ENCODE measurements around the gene ACBD4. TPM values are rescaled to one million over a fixed set of nuclear protein-coding genes. Genes with fewer than 3 reads are reported as not detected.

The ACBD4 gene
- total RNA-seq, 2 experiments from 2014 or later: 12.4 to 12.6 TPM

DNA sequence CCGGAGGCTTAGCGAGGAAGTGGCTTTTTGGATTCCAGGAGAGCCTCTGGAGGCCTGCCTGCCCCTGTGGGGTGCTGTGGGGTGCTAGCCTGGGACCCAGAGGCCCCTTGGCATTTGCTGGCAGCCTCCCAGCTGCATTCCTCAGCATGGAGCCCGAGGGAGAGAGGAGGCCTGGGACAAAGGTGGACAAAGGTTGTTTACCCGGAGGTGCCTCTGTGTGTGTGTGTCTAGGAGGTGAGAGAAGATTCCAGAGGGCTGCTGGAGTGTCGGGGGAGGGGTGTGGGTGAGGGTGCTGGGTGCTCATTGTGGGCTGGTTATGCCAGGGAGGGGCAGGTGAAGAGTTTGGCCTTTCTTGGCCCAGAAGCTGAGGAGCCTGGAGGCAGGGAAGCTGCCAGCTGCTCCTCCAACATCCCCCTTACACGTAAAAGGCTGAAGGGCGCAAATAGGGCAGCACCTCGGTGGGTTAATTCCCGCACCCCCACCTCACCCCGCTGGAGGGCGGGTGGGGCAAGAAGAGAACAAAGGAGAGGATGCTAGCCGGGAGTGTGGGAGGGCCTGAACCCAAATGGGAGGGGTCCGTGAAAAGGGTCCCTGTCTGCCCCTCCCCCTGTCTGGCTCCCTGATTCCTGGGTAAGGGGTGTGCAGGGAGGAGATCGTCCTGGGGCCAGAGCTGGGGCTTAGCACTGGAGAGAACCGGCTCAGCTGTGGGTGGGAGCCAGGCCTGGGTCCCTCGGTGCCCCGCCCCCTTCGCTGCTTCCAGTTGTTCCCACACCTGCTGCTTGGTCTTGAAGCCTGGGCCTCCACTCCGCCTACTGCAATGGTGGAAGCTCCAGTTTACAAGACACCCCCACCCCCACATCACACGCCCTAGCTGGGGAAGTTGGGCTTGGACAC lies 36.1 kb downstream of the ACBD4 start:
- ATAC-seq (no peak), DNase-seq (no peak)
- Mint-ChIP-seq H3K27ac (peak overlapping the region; percentile 89), H3K4me1 (ENCODE audit: low read depth) (peaks cover 25% of the 10 kb centered on the region), H3K36me3 (ENCODE audit: low read depth) (no peaks in the 10 kb centered on the region), H3K27me3 (no peaks in the 10 kb centered on the region), H3K4me3 (peak overlapping the region; percentile 68), H3K9me3 (no peaks in the 10 kb centered on the region)
- ChIA-PET CTCF (interaction anchor here (1.2 to 4.5 kb wide), 8 partner anchors 9 to 47 kb away, joined by 3 to 61 read pairs (median 10); partner anchors contain the start of genes ACBD4, HEXIM1 and HEXIM2), POLR2A (interaction anchor here (0.7 to 4.2 kb wide), 5 partner anchors 11 to 554 kb away, joined by 3 to 44 read pairs (median 3); partner anchors contain the start of genes HEXIM1 and HEXIM2)
- intact Hi-C loops (cut with micrococcal nuclease): no loop called here
- TF ChIP-seq, protein P1, sequence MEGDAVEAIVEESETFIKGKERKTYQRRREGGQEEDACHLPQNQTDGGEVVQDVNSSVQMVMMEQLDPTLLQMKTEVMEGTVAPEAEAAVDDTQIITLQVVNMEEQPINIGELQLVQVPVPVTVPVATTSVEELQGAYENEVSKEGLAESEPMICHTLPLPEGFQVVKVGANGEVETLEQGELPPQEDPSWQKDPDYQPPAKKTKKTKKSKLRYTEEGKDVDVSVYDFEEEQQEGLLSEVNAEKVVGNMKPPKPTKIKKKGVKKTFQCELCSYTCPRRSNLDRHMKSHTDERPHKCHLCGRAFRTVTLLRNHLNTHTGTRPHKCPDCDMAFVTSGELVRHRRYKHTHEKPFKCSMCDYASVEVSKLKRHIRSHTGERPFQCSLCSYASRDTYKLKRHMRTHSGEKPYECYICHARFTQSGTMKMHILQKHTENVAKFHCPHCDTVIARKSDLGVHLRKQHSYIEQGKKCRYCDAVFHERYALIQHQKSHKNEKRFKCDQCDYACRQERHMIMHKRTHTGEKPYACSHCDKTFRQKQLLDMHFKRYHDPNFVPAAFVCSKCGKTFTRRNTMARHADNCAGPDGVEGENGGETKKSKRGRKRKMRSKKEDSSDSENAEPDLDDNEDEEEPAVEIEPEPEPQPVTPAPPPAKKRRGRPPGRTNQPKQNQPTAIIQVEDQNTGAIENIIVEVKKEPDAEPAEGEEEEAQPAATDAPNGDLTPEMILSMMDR (IDR thresholded peaks at IDR 0.05): no peak

DNA sequence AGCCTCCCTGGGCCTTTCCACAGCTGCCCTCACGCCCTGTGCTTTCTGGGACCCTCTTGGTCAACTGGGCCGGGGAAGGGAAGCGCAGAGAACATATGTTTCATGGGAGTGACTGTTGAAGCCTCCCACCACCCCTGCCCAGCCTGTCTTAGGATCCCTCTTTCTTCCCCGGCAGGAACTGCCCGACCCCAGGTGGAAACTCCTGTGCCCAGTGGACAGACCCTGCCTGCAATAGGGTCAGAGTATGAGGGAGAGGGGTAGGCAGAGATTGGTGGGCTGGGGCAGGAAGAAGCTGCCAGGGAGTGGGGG lies 36.7 kb downstream of the ACBD4 start:
- Mint-ChIP-seq H3K36me3 (ENCODE audit: low read depth) (no peaks in the 10 kb centered on the region), H3K9me3 (no peaks in the 10 kb centered on the region), H3K27me3 (no peaks in the 10 kb centered on the region), H3K27ac (peak overlapping the region; percentile 89), H3K4me1 (ENCODE audit: low read depth) (peaks cover 25% of the 10 kb centered on the region), H3K4me3 (peak overlapping the region; percentile 68)
- DNase-seq: no peak
- no peak for ATAC-seq
- TF ChIP-seq, protein P1 (IDR thresholded peaks at IDR 0.05): no peak
- intact Hi-C loops (cut with micrococcal nuclease): no loop called here
- ChIA-PET POLR2A (interaction anchor here (0.7 to 4.2 kb wide), 5 partner anchors 12 to 553 kb away, joined by 3 to 44 read pairs (median 3); partner anchors contain the start of genes HEXIM1 and HEXIM2), CTCF (interaction anchor here (1.2 to 4.5 kb wide), 8 partner anchors 10 to 37 kb away, joined by 3 to 61 read pairs (median 10); partner anchors contain the start of genes ACBD4, HEXIM1 and HEXIM2)

DNA sequence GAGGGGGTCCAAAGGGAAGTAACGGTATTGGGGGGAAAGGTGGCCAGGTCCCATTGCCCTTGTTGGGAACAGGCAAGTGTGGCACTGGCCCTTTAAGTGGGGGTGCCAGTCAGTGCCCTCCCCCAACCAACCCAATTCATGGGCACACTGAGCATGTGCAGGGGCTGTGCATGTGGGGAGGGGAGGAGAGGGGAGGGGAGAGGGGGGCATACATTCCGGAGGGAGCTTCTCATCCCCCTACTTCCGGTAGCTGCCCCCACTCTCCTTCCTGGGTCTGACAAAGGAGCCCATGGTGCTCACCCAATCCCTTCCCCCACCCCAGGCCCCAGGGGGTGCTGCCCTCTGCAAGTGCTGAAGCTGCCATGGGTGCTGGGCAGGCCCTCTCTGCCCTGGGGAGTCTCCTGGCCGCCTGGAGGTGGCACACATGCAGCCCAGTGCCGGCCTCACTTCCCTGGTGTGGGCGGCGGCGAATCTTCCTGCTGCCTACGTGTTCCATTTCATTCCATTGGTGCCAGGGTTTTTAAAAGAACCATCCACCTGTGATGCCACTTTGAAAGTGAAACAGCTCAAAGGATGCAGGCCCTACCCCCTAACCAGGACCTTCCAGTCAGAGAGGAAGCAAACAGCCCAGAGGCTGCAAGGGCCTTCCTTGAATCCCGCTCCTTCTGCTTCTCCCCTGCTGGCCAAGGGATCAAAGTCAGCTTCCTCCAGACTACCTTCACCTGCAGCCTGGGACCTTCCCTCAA lies 37.2 kb downstream of the ACBD4 start:
- DNase-seq (peak; percentile 77), ATAC-seq (peak; percentile 78)
- intact Hi-C loops (cut with micrococcal nuclease): no loop called here
- CTCF ChIA-PET: interaction anchor here (0.8 to 4.5 kb wide), 13 partner anchors 10 to 150 kb away, joined by 3 to 61 read pairs (median 4); partner anchors contain the start of genes ACBD4, HEXIM1, HEXIM2 and PLCD3
- Mint-ChIP-seq H3K4me1 (ENCODE audit: low read depth) (peaks cover 25% of the 10 kb centered on the region), H3K27ac (peak overlapping the region; percentile 89), H3K4me3 (peak overlapping the region; percentile 68), H3K9me3 (no peaks in the 10 kb centered on the region), H3K36me3 (ENCODE audit: low read depth) (no peaks in the 10 kb centered on the region), H3K27me3 (no peaks in the 10 kb centered on the region)
- TF ChIP-seq, protein P1 (IDR thresholded peaks at IDR 0.05): no peak
- POLR2A ChIA-PET: interaction anchor here (0.6 to 4.2 kb wide), 8 partner anchors 9 to 553 kb away, joined by 3 to 44 read pairs (median 3); partner anchors contain the start of genes HEXIM1 and HEXIM2

DNA sequence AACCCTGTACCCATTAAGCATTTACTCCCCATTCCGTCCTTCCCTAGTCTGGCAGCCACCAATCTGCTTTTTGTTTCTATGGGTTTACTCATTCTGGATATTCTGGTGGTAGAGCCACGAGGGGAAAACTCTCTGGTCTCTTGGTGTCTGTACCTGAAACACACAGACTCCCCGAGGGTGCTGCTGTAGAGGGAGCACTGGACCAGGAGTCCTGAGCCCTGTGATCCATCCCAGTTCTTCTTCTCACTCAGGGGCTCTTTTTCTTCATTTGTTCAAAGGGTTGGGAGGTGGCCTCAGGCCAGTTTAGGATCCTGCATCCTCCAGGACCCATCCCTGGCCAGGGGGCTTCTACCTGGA lies 40.2 kb downstream of the ACBD4 start:
- intact Hi-C loops (cut with micrococcal nuclease): no loop called here
- peaks cover 20% of the 10 kb centered on the region for H3K4me1 Mint-ChIP-seq (ENCODE audit: low read depth)
- TF ChIP-seq, protein P1 (IDR thresholded peaks at IDR 0.05): no peak
- CTCF ChIA-PET: interaction anchor here (0.8 to 3.1 kb wide), 4 partner anchors 21 to 40 kb away, joined by 4 to 19 read pairs (median 6); partner anchors contain the start of gene ACBD4
- H3K9me3 Mint-ChIP-seq: no peaks in the 10 kb centered on the region
- no peak overlapping the region for H3K27ac Mint-ChIP-seq
- H3K4me3 Mint-ChIP-seq: no peak overlapping the region
- ATAC-seq: no peak
- H3K36me3 Mint-ChIP-seq (ENCODE audit: low read depth): no peaks in the 10 kb centered on the region
- POLR2A ChIA-PET: interaction anchor here (0.8 kb wide), 1 partner anchor 26 kb away, joined by 3 read pairs; no protein-coding TSS in a partner anchor
- no peaks in the 10 kb centered on the region for H3K27me3 Mint-ChIP-seq
- DNase-seq: no peak

Measured in activated CD8-positive, alpha-beta T cell treated with anti-CD3 and anti-CD28 coated beads for 36 hours (primary cell).